ENCODE results near the gene IRF9.
A peak's percentile ranks its signal among the peaks of the same experiment; 100 is the strongest.

Gene IRF9

DNA sequence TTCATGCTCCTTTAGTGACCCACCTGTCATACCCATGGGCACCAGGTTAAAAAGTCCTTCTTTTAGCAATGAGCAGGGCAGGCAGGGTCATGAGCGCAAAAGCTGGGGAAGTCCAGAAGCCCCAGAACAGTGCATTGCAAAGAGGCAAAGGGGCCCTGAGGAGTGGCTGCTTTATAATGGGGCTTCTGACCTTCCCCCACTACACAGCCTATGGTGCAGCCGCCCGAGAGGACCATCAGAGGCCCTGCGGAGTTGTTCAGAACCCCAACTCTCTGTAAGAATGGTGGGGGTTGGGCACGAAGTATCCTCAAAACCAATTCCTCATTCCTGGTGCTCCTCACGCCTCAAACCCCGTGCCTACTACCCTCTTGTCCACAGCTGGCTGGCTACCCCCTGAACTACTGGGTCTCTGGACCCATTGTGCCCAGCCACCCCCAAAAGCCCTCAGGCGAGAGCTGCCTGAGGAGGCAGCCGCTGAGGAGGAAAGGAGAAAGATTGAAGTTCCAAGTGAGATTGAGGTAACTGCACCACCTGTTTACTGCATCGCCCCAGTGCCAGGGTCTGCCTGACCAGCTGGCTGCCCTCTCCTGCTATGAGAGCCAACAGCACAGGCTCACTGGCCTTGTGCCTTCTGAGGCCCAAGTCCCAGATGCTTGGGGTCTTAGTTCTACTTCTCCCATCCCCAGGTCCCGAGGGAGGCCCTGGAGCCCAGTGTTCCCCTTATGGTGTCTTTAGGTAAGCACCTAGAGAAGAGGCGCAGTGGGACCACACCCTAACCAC is 17.5 kb downstream of the IRF9 start:
- DNase-seq: no peak

DNA sequence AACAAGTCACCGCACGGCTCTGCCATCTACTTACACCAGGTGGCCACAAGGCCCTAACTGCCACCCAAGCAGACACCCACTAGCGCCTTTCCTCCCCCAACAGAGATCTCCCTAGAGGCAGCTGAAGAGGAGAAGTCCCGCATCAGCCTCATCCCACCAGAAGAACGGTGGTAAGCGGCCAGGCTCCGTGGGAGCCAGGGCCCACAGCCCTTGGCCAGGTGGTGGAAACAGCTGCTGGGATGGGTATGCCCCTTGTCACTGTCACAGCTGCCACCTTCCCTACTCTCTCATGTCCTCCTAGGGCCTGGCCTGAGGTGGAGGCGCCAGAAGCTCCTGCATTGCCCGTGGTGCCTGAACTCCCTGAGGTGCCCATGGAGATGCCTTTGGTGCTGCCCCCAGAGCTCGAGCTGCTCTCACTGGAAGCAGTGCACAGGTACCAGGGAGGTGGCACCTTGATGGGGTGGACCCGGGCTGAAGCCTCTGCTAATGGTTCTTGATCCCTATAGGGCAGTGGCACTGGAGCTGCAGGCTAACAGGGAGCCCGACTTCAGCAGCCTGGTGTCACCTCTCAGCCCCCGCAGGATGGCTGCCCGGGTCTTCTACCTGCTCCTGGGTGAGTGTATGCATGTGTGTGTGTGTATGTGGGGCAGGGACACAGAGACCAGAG is 18.4 kb downstream of the IRF9 start:
- DNase-seq: no peak

DNA sequence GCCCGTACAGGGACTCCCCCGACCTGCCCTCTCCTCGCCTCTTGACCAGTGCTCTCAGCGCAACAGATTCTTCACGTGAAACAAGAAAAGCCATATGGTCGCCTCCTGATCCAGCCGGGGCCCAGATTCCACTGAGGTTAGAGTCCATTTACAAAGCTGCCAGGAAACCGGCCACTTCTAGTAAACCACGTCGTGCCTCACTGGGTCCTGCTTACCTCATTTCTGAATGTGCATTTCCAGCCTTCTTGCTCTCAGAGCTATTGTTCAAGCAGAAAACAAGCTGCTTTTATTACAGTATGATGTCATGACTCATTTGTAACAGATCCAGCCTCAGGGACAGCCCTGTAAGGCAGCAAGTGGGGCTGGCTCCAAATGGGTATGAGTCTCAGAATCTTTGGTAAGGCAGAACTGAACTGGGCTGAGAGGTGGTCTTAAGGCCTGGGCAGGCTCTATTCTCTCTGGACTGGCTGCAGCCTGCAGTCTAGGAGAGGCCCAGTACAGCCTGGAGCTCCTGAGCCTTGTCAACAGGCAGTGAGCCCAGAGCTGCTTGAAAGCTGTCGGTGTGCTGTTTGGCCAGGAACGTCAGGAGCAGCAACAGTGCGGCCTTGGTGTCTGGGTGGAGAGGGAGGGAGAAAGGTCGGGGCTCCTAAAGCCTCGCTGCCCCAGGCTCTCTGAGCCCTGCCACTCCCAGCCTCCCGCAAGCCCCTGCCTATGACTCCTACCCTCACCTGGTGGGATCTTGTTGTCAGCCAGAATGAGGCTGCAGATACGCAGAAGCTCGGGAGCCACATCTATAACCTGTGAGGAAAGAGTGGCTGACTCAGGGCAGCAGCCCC is 19.1 kb downstream of the IRF9 start:
- DNase-seq: no peak

DNA sequence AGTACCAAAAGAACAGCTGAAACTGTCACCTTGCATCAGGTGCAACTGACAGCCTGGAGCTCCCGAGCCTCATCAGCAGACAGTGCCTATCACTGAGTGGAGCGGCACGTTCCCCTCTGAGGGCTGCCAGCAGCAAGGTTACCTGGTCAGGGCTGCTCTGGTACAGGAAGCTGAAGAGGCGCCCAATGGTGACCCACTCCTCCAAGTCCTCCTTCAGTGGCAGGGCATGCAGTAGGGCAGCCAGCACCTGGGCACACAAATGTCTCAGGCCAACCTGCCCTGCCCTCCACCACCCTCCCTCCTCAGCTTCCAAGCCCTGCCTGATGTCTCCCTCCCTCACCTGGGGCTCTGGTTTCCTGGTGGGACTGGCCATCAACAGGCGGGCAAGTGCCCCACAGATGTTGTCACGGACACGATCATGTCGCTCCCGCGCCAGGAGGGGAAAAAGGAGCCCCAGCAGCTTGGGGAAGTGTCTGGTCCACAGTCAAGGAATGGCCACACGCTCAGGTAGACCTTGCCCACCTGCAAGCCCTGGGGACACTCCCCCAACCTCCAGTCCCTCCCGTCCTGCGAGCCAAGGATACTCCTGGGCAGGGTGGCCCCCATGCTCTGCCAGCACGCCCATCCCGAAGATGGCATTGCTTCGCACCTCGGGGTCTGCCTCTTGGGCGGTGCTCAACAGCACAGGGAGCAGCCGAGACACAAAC is 20.5 kb downstream of the IRF9 start:
- no peak for DNase-seq

DNA sequence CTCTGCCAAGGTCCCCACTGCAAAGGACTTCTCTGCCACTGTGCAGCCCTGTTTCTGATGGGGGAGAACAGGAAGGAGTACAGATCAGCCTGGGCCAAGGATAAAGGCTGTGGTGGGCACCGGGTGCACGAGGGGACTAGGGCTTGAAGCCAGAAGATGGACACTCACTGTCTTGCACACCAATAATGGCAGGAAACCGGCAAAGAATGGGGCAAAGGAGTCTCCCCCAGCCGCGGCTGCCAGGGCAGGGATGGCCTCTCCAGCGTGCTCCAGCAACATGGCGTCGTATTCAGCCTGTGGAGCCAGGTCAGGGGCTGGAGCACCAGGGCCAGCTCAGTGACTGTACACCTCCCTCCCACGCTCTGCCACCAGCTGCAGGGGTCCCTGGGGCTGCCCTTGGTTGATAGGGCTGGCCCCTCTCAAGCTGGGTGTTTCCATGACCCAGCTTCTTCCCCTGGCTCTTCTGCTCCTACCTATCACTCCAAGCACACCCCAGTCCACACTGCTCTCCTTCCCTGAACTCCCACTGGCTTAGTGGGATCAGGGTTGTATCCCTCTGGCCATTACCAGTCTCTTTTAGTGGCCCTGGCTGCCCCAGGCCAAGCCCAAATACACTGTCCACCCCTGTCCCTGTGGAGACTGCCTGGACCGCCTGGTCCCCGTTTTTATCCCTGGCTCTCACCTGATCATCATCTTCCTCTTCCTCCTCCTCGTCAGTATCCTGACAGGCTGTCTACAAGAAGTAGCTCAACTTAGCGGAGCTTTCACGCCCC is 21.2 kb downstream of the IRF9 start:
- DNase-seq: no peak

DNA sequence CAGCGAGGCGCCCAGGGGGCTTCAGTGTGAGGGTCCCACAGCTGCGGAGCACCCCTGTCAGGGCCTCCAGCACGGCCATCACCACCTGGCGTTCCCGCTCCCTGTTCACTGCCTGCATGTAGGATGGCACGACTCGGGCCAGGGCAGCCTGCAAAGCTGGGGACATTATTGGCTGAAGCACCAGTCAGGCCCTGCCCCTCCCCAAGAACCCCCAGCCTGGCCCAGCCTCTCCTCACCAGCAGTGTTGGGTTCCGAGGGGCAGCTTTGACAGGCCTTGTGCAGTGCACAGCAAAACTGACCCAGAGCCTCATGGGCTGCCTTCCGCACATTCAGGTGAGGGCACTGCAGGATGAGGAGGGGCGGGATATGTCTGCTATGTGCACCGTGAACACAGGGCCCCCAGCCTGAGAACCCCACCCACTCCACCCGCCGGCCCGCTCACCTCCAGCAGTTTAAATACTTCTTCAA is 22.0 kb downstream of the IRF9 start:
- DNase-seq: no peak

DNA sequence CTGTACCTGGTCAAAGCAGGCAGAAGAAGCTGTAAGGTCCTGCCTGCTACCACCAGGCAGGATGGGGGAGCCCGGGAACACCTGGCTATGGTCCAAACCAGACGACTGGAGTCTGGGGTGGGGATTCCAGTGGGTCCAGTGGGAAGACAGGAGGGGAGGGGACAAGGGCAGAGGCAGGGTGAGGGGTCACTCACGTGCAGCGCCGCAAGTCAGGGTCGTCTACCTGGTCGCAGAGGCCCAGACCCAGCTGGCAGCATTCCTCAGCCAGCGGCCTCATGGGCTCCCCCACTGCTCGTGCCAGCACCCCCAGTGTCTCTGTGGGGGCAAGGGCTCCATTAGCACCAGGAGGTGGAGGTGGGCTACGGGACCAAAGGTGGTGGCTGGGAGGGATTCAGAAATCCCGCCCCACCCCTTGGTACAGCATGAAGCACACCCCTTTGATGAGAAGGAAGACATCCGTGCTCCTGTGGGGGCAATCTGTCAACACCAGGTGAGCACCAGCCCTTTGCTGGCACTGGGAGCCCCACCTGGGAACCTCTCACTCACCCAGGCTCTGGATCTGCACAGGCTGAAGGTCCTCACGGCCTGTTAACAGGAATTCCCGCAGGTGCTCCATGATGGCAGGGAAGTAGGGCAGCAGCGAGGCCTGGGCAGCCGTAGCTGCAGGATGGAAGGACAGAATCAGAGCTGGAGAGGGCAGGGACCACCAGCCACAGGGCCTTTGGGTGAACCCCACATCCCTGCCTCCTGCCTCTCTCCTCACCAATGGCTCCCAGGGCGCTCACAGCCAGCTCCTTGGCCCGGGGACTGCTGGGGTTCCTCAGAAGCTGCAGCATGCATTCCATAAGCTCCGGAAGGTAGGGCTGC is 23.3 kb downstream of the IRF9 start:
- no peak for DNase-seq

DNA sequence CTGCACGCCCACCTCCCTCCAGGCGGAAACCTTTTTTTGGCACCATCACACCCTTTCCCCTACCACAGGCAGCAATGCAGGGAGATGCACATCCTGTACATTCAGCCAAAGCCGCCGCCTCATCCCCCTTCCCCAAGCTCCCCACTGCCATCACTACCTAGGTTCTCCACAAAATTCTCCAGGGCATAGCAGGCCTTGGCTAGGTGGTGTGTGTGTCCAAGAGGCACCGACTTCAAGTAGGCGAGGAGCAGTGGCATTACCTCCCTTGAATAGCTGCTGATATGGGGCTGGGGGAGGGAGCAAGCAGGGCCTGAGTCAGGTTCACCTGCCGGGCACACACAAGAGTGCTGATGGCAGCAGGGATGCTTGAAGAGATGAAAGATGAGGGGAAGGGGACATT is 24.0 kb downstream of the IRF9 start:
- DNase-seq: no peak

DNA sequence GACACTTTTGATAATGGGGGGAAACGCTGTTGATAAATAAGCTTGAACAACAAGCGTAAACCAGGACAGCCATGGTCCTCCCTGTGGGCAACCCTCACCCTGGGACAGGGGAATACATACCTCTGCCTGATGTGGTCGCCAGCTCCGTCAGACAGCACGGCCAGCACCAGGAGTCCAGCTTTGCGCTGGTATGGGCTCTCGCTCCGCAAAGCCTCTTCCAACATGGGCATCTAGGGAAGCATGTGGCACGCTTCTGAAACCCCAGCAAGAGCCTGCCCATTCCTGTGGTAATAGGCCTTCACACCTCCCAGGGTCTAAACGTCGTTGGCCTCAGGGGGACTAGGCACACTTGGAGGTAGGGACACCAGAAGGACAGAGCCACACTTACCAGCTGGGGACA is 24.7 kb downstream of the IRF9 start:
- DNase-seq: no peak

DNA sequence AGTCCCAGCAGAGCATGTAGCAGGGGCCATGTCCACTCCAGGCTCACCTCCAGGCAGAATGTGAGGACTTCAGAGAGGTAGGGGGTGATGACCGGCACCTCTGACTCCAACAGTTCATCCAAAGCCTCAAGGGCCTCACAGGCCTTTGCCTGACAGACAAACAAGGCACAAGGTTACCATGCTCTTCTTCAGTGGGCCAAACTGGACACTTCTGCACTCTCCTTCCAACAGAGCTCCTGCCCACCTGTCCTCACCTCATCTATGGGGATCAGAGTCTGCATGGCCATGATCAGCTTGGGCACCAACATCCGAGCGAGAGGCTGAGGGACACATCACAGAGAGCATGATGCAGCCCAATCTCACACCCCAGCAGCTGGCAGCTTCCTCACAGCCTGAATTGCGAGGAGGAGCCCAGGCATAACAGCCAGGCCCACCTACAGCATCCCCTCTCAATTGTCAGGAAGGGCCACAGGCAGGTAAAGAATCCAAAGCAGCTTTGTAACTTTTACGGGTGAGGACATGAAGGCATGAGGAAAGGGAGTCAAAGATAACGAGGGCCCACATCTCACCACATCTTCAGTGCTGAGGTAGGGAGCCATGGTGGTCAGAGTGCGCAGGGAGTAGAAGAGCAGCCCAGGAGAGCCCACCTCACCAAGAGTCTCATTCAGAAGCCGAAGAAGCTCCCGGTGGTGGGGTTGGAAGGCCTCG is 25.9 kb downstream of the IRF9 start:
- DNase-seq: no peak

DNA sequence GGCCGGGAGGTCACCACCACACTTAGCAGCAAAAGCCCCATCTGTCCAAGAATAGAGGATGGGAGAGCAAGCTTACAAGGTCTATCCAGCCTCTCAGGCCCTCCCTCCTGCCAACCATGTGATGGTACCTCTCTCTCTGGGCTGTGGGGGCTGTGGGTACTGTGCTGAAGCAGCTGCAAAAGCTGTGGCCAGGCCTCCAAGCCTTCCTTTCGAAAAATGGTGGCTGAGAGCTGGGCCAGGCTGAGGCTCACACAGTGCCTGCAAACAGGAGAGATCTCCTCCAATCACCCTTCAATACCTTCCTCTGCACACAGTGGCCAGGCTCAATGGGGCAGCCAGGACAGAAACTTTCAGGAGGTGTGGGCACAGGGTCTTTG is 26.5 kb downstream of the IRF9 start:
- no peak for DNase-seq

DNA sequence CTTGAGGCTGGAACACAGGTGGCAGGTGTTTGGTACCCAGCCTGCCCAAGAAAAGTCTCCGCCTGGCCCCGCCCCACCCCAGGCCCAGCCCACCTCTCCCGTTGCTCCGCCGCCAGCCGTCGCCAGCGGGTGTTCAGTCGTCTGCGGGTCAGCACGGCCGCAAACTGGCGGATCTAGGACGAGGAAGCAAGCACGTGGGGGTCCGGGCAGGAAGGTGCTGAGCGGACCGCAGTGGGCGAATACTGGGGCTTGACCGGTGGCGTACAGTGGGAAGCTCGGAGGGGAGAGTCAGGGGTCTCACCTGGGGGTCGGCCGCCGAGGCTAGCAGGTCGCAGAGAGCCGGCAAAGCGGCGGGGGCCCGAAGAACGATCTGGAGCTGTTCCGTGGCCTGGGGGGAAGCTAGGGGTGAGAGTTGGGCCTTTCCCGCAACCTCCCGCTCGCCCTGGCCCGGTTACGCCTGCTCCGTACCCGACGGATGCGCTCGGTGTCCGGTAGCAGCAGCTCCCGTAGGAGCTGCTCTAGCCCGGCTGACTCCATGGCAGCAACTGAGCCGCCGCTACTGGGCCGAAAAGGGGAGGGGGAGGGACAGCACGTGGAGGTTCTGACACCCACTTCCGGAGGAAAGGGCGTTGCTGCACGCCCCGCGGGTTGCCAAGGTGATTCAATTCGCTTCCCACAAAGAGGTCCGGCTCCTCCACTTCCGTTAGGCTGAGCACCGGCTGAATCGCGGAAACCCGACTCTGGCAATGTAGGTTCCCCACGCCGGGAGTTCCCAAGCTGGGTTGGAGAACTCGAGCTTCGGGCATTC is 27.4 kb downstream of the IRF9 start, which contains the start of gene IPO4:
IPO4 (minus strand) TSS at position 566 of the 808 bp plus-strand sequence; CDS start at position 537, 29 bp downstream.
- DNase-seq: peak; percentile 35 to 40

DNA sequence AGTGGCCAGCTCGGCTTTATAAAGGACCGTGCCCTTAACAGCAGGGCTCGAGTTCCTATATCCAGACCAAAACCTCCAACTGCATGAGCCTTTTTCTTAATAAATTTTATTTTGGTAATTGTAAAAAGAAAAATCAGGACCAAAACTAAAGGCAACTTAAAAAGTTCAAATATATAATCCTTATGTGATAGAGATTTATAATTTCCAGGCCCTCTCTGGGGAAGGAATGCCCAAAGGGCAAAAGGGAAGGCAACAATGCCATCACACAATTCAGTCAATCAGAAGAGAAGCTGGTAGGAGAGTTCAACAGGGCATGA is 28.0 kb downstream of the IRF9 start:
- DNase-seq: no peak

DNA sequence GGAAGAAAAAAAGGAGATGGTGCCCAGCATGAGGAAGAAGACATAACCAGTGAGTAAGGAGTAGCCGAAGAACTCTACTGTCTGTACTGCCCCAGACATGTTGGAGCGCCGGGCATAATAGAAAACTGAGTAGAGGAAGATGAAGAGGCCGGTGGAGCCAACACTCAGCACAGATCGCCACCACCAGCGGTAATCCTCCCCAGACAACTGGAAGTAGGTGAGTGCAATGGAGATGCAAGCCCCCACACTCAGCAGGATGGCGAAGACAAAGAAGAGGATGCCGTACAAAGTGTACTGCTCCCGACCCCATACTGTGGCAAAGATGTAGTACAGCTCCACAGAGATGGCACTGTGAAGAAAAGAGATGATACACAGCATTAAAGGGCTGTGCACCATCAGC is 28.4 kb downstream of the IRF9 start:
- no peak for DNase-seq

DNA sequence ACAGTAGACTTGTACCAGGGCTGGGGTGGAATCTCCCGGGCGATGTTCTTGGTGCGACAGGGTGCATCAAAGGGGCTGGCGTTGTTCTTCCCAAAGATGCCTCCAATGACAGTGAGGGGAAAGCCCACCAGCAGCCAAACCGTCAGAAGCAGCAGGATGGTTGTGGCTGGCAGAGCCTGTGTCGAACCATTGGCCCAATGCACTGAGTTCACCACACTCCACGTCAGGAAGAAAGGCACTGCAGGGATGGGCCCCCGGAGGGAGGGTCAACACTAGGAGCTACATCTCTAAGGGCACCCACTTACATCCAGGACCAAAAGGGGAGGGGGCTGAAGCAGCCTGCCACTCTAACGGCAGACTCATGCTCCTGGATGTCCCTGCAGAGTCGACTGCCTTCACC is 29.4 kb downstream of the IRF9 start:
- no peak for DNase-seq

DNA sequence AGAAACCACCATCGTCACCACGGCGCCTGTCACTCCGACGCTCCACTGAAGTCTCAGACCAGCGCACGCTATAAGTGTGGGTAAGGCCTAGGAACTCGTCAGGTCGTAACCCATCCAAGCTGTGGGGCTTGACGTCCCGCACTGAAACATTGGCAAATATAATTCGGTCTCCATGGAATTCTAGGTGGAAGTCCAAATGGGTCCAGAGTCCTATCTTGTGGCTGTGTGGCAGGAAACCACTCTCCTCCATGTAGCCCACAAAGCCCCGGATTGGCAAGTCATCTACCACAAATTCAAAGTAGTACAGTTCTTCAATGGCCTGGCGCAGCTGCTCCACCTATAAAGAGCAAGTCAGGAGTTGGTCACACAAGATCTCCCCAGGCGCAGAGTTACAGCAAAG is 31.9 kb downstream of the IRF9 start:
- DNase-seq: no peak

DNA sequence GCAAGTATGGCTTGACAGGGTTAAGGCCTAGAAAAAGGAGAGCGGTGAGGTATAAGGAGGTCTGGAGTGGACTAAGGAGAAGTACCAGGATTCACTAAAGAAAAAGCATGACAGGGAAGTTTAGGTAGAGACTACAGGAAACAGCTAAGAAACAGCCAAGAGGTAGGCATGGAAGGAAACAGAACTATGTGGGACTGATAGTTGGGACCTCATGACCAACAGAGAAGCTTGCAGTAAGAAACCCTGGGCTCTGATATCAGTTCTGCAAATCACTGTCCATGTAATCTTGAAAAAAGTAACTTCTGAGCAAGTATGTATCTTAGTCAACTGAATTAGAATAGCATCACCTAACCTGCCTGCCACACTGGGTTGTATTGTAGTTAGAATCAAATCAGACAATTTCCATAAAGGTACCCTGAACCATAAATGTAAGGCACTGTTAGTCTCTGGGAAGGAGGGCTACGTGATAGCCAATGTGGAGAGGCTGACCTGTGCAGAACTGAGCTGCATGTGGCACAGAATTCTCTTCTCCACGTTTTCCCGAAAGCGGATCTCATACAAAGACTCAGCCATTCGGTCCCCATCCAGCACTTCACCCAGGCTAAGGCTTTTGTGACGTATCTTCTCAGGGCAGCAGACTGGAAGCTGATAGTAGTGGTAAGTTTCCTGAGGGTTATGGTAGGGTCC is 33.3 kb downstream of the IRF9 start:
- no peak for DNase-seq

DNA sequence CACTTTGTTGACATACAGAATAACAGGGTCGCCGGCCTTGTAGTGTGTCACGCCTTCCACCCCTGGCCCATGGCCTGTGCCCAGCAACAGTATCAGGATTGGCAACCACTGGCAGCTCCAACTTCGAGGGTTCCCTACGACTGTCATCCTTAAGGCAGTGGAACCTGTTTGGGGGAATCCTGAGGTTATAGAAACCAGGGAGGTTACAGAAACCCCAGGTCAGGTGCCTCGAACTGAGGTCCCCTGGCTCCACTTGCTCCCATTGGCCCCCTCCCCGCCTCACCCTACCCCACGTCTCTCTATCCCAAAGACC is 33.8 kb downstream of the IRF9 start:
- no peak for DNase-seq
